H1 (cell line): ENCODE results near the gene HCK. TPM values are rescaled to one million over a fixed set of nuclear protein-coding genes. Genes with fewer than 3 reads are reported as not detected.

Source experiments
- ASH2L ChIP-seq: fragments of 200-600, 300-600 bp; sonication (generic); IDR thresholded peaks from one replicate; pipeline ENCODE4 v1.7.1; 2017; ENCODE audit warnings: low read length
- ATF2 ChIP-seq: IDR thresholded peaks from 2 replicates; pipeline ENCODE4 v1.6.1; 2012; ENCODE audit warnings: low read length, inconsistent platforms
- BCL11A ChIP-seq, 2 experiments: IDR thresholded peaks; one replicate each; pipeline ENCODE4 v1.6.1; 2011; ENCODE audit warnings: low read depth in 2 of 2, low read length in 2 of 2, mild to moderate bottlenecking in 2 of 2
- CBX5 ChIP-seq: fragments of 300-800, 300-1000 bp; sonication (generic); IDR thresholded peaks from 2 replicates; pipeline ENCODE4 v1.7.1; 2016; ENCODE audit warnings: antibody characterized with exemption, low read length, low read depth
- CHD7 ChIP-seq: fragments of 300-600 bp; sonication (generic); IDR thresholded peaks from 2 replicates; pipeline ENCODE4 v1.7.1; 2012; ENCODE audit warnings: low read length, moderate library complexity, mild to moderate bottlenecking, inconsistent platforms; ENCODE audit not compliant: insufficient replicate concordance
- GABPA ChIP-seq: IDR thresholded peaks from 2 replicates; pipeline ENCODE4 v1.6.1; 2011; ENCODE audit warnings: mild to moderate bottlenecking, low read length, moderate library complexity, borderline replicate concordance; ENCODE audit not compliant: insufficient read depth
- GTF2F1 ChIP-seq: IDR thresholded peaks from 2 replicates; pipeline ENCODE4 v1.6.1; 2012; ENCODE audit warnings: low read depth, low read length, improper control_type of control experiment, borderline replicate concordance
- KDM5A ChIP-seq: fragments of 200-600 bp; IDR thresholded peaks from 2 replicates; pipeline ENCODE4 v1.7.1; 2012; ENCODE audit warnings: mild to moderate bottlenecking, low read length, inconsistent platforms, mixed read lengths
- NRF1 ChIP-seq: IDR thresholded peaks from 2 replicates; pipeline ENCODE4 v1.6.1; 2011; ENCODE audit warnings: mild to moderate bottlenecking, low read depth, low read length, improper control_type of control experiment
- PHF8 ChIP-seq: fragments of 200-600 bp; sonication (generic); conservative IDR thresholded peaks from 2 replicates; pipeline ENCODE4 v1.7.1; 2012; ENCODE audit warnings: low read depth, mild to moderate bottlenecking, inconsistent platforms, low read length, moderate library complexity
- SP2 ChIP-seq: IDR thresholded peaks from 2 replicates; pipeline ENCODE4 v1.6.1; 2012; ENCODE audit warnings: mild to moderate bottlenecking, low read length, inconsistent platforms
- polyA plus RNA-seq, 7 experiments: library from polyadenylated mRNA; depleted of rRNA in 3 of 7; stranded (reverse) in 5 of 7; unstranded in 2 of 7; fragments of >200 nt in 5 of 7; fragments of 200-250 nt in 2 of 7; gene quantifications; 1 replicate in 5 of 7; 2 replicates in 1 of 7; 4 replicates in 1 of 7; pipeline versions ENCODE4 v1.2.1 to v1.2.3, GENCODE V29; 2011 to 2013; ENCODE audit warnings: missing spikeins in 2 of 7, mixed read lengths in 2 of 7
- total RNA-seq: library from RNA; stranded (reverse); fragmentation: NEBNext Ultra II Directional; extraction: Animal tissue kit (Norgen Biotek cat#: 25700); gene quantifications from 2 replicates; pipeline ENCODE4 v1.2.1, GENCODE V29; 2021

HCK gene
- total and polyA plus RNA-seq, 2 of the 8 experiments (the other 6 are each of a cell fraction or from before 2014, with no cell fraction given), result 0.37 to 4.3 TPM

GRCh38 chr20:32027643-32028042 is 24.4 kb upstream of the HCK start (continued):
- TF ChIP-seq CHD7 (no peak), KDM5A (no peak), PHF8 (no peak), GABPA (no peak), NRF1 (no peak), ATF2 (no peak), BCL11A (IDR thresholded peaks at IDR 0.05; ENCODE audit: low read depth in 2 of 2, low read length in 2 of 2) (no peak), GTF2F1 (no peak), CBX5 (no peak), SP2 (no peak), ASH2L (no peak)
